ENCODE results near the gene TRPV5.

- TF ChIP-seq EZH2 (IDR thresholded peaks at IDR 0.05) = no peak
- TF ChIP-seq POLR2AphosphoS5 (IDR thresholded peaks at IDR 0.05; ENCODE audit: borderline replicate concordance, low read depth, low read length) = no peak
These were observed 18.2 kb downstream of the TRPV5 start for GRCh38 chr7:142915315-142915714.

All from SK-N-MC (cell line).